Heart left ventricle (tissue), 13 donors: Measurements from ENCODE around the gene LIN37.

ENCODE experiments used
- CTCF ChIP-seq, 12 donors: fragments of 200-600 bp; sonication (generic) in 4 of 12; IDR thresholded peaks; one replicate each; pipeline versions ENCODE4 v1.5.0 to v1.8.0; 2018 to 2022; ENCODE audit warnings: antibody characterized with exemption in 12 of 12, mild to moderate bottlenecking in 5 of 12
- POLR2A ChIP-seq, 2 donors: fragments of 450-650 bp; IDR thresholded peaks; one replicate each; pipeline ENCODE4 v1.6.1; 2017; ENCODE audit warnings: antibody characterized with exemption in 2 of 2, mild to moderate bottlenecking in 2 of 2, moderate library complexity in 2 of 2
- donor health status: ischemic (EF 13 %, LVEDD 7.1; RV severe dilation, severe dysfunction).
- donor health status: DM: no; HTN: yes; CAD: no.
- donor health status: DM: no; HTN: no; CAD: no.
- donor health status: ischemic (EF 25% LVEDD 6.9; RV normal size, moderate dysfunction).
- donor health status: ischemic (EF 25% LVEDD 5.7; RV mildly dilated, moderate dysfunction).
- donor health status: ischemic (EF 35%, LVEDD 5.7; RV mildly dilated, moderate dysfunction).
- donor health status: nonischemic (EF 11% LVEDD 7.7; RV severe dilation, severe dysfunction).
- donor health status: DM: yes; HTN: yes; CAD: no.
- donor health status: PGD.
- donor health status: ischemic (EF 29% LVEDD 5.4; RV normal size, mild dysfunction).
- donor health status: nonischemic (EF 23%, LVEDD 6.1; RV moderate dilation, normal function).

- TF ChIP-seq CTCF (IDR thresholded peaks at IDR 0.05) (peak in 3 of 12 donors; percentile 10 to 31 (median 24)), POLR2A (IDR thresholded peaks at IDR 0.05) (peak in 1 of 2 donors; percentile 33)
Measured at GRCh38 chr19:35740423-35741202, 7.8 kb upstream of the LIN37 start.
